ENCODE data around the gene FHOD1. TPM values are rescaled to one million over a fixed set of nuclear protein-coding genes. Genes with fewer than 3 reads are reported as not detected.

FHOD1 gene
- total and polyA plus RNA-seq, 9 of the 15 experiments (the other 6 are each of a cell fraction or from before 2014, with no cell fraction given): 18.7 to 126 (median 32.3) TPM

DNA sequence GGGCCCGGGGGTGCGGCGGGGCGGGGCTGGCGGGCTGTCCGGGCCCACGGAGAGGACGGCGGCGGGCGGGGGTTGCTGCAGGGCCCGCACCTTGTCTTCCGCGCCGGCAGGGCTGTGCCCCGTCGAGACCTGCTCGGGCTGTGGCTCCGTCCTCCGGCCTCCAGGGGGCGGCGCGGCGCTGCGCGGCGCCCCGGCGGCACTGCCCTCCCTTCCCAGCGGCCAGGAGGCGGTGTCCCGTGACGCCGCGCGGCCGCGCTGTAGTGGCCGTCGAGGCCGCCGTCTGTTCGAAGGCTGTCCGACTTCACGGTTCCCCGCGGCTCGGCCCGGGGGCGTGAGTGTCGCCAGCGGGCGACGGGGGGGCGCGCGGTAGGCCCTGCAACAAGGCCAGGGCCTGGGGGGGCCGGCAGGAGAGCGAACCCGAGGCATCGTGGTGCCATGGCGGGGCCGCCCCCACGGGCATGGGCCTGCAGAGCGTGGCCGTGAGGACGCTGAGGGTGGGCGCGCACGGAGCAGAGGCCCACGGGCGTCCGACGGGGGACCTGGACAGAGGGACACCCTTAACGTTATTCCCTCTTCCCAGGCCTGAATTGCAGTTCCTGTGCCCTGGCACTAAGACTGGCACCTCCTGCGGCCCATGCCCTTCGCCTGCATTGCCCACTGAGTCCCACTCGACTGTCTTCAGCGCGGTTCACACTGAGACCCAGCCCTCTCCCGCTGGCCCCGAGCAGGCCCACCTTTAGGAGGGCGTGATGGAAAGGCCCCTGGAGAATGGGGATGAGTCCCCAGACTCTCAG lies 32.2 kb upstream of the FHOD1 start, which contains the start of gene PLEKHG4 (continued):
- TF ChIP-seq, protein P1, sequence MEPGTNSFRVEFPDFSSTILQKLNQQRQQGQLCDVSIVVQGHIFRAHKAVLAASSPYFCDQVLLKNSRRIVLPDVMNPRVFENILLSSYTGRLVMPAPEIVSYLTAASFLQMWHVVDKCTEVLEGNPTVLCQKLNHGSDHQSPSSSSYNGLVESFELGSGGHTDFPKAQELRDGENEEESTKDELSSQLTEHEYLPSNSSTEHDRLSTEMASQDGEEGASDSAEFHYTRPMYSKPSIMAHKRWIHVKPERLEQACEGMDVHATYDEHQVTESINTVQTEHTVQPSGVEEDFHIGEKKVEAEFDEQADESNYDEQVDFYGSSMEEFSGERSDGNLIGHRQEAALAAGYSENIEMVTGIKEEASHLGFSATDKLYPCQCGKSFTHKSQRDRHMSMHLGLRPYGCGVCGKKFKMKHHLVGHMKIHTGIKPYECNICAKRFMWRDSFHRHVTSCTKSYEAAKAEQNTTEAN (CRISPR knock-in tag; IDR thresholded peaks at IDR 0.05): 0 out of 2 replicates have a peak, but pooled peaks have one; percentile 62
- TF ChIP-seq POLR2G (IDR thresholded peaks at IDR 0.05; ENCODE audit: low read depth, low read length): peak; percentile 92
- TF ChIP-seq HSF4 (CRISPR knock-in tag; IDR thresholded peaks at IDR 0.05; ENCODE audit: borderline replicate concordance): peak; percentile 74; the same call in 1 of the 2 replicates
- peak in 1 of 2 experiments; percentile 36; a peak in 1 of 3 replicates for TF ChIP-seq CBX3 (IDR thresholded peaks at IDR 0.05; ENCODE audit: borderline replicate concordance in 1 of 2, low read length in 2 of 2)
- TF ChIP-seq, protein P2, sequence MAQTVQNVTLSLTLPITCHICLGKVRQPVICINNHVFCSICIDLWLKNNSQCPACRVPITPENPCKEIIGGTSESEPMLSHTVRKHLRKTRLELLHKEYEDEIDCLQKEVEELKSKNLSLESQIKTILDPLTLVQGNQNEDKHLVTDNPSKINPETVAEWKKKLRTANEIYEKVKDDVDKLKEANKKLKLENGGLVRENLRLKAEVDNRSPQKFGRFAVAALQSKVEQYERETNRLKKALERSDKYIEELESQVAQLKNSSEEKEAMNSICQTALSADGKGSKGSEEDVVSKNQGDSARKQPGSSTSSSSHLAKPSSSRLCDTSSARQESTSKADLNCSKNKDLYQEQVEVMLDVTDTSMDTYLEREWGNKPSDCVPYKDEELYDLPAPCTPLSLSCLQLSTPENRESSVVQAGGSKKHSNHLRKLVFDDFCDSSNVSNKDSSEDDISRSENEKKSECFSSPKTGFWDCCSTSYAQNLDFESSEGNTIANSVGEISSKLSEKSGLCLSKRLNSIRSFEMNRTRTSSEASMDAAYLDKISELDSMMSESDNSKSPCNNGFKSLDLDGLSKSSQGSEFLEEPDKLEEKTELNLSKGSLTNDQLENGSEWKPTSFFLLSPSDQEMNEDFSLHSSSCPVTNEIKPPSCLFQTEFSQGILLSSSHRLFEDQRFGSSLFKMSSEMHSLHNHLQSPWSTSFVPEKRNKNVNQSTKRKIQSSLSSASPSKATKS (CRISPR knock-in tag; IDR thresholded peaks at IDR 0.05): no peak
- TF ChIP-seq CHD4 (IDR thresholded peaks at IDR 0.05; ENCODE audit: insufficient read depth, insufficient replicate concordance, low read depth, low read length, poor library complexity, severe bottlenecking): no peak
- TF ChIP-seq U2AF1 (optimal IDR thresholded peaks at IDR 0.05; ENCODE audit: low read depth, low read length): peak; percentile 75
- TF ChIP-seq, protein P3, sequence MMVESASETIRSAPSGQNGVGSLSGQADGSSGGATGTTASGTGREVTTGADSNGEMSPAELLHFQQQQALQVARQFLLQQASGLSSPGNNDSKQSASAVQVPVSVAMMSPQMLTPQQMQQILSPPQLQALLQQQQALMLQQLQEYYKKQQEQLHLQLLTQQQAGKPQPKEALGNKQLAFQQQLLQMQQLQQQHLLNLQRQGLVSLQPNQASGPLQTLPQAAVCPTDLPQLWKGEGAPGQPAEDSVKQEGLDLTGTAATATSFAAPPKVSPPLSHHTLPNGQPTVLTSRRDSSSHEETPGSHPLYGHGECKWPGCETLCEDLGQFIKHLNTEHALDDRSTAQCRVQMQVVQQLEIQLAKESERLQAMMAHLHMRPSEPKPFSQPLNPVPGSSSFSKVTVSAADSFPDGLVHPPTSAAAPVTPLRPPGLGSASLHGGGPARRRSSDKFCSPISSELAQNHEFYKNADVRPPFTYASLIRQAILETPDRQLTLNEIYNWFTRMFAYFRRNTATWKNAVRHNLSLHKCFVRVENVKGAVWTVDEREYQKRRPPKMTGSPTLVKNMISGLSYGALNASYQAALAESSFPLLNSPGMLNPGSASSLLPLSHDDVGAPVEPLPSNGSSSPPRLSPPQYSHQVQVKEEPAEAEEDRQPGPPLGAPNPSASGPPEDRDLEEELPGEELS (CRISPR knock-in tag; IDR thresholded peaks at IDR 0.05; ENCODE audit: borderline replicate concordance): no peak
- TF ChIP-seq TFAM (CRISPR knock-in tag; conservative IDR thresholded peaks at IDR 0.05): no peak
- peak; percentile 88; the same call in 1 of the 2 replicates for TF ChIP-seq PHB (CRISPR knock-in tag; IDR thresholded peaks at IDR 0.05)
- no peak for TF ChIP-seq SMARCC2 (IDR thresholded peaks at IDR 0.05; ENCODE audit: low read depth)
- TF ChIP-seq, protein P4, sequence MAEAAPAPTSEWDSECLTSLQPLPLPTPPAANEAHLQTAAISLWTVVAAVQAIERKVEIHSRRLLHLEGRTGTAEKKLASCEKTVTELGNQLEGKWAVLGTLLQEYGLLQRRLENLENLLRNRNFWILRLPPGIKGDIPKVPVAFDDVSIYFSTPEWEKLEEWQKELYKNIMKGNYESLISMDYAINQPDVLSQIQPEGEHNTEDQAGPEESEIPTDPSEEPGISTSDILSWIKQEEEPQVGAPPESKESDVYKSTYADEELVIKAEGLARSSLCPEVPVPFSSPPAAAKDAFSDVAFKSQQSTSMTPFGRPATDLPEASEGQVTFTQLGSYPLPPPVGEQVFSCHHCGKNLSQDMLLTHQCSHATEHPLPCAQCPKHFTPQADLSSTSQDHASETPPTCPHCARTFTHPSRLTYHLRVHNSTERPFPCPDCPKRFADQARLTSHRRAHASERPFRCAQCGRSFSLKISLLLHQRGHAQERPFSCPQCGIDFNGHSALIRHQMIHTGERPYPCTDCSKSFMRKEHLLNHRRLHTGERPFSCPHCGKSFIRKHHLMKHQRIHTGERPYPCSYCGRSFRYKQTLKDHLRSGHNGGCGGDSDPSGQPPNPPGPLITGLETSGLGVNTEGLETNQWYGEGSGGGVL (CRISPR knock-in tag; IDR thresholded peaks at IDR 0.05): no peak
- TF ChIP-seq SP2 (IDR thresholded peaks at IDR 0.05; ENCODE audit: extremely low read depth, low read depth, low read length, poor library complexity, severe bottlenecking): peak; percentile 50
- TF ChIP-seq SAP30 (IDR thresholded peaks at IDR 0.05; ENCODE audit: borderline replicate concordance, insufficient read depth, low read depth, low read length, poor library complexity, severe bottlenecking): no peak
- TF ChIP-seq MEF2D (tag; conservative IDR thresholded peaks at IDR 0.05; ENCODE audit: low read depth): no peak
- no peak for TF ChIP-seq ZNF764 (CRISPR knock-in tag; IDR thresholded peaks at IDR 0.05; ENCODE audit: low read depth)
- no peak for TF ChIP-seq FOXA1 (IDR thresholded peaks at IDR 0.05; ENCODE audit: borderline replicate concordance)
- peak; percentile 91 for TF ChIP-seq FUS (optimal IDR thresholded peaks at IDR 0.05; ENCODE audit: low read depth, low read length)
- TF ChIP-seq EGR1 (conservative IDR thresholded peaks at IDR 0.05): peak; percentile 33

All from K562 (cell line).